ENCODE measurements around the gene FAM118B. TPM values are rescaled to one million over a fixed set of nuclear protein-coding genes. Genes with fewer than 3 reads are reported as not detected.

The FAM118B gene
- total and polyA plus RNA-seq, 8 donors, result 2.5 to 9.0 (median 3.7) TPM

GRCh38 chr11:126169291-126169690 is 42.3 kb upstream of the FAM118B start:
- DNase-seq (no peak), FAIRE-seq (no peak), ATAC-seq (no peak)
- Histone ChIP-seq H3K36me3 (no peaks in the 10 kb centered on the region), H3K9me3 (no peaks in the 10 kb centered on the region), H3K27ac (no peak overlapping the region), H3K27me3 (no peaks in the 10 kb centered on the region), H3K4me1 (no peaks in the 10 kb centered on the region), H3K4me3 (no peak overlapping the region)
- WGBS, 2 donors, result 85 to 88% methylated on average over 3 of the region's 3 CpGs
- intact Hi-C loops (cut with DNase I), result no loop called here
- TF ChIP-seq CTCF (IDR thresholded peaks at IDR 0.05), result no peak

- TF ChIP-seq CTCF (IDR thresholded peaks at IDR 0.05), result no peak
- Histone ChIP-seq H3K4me3 (no peak overlapping the region), H3K27me3 (no peaks in the 10 kb centered on the region), H3K36me3 (no peaks in the 10 kb centered on the region), H3K9me3 (no peaks in the 10 kb centered on the region), H3K27ac (no peak overlapping the region), H3K4me1 (no peaks in the 10 kb centered on the region)
- ATAC-seq (peak in 1 of 4 donors; percentile 38), DNase-seq (peak in 1 of 6 donors; percentile 25), FAIRE-seq (no peak)
- intact Hi-C loops (cut with DNase I), result no loop called here
- WGBS, 2 donors, result 59 to 66% methylated on average over 8 of the region's 8 CpGs
These were observed 39.0 kb upstream of the FAM118B start for GRCh38 chr11:126172596-126173038.

- Histone ChIP-seq H3K9me3 (no peaks in the 10 kb centered on the region), H3K27me3 (no peaks in the 10 kb centered on the region), H3K4me3 (no peak overlapping the region), H3K36me3 (no peaks in the 10 kb centered on the region), H3K4me1 (no peaks in the 10 kb centered on the region), H3K27ac (no peak overlapping the region)
- FAIRE-seq (no peak), ATAC-seq (no peak), DNase-seq (peak in 1 of 6 donors; percentile 25)
- intact Hi-C loops (cut with DNase I), result no loop called here
- no peak for TF ChIP-seq CTCF (IDR thresholded peaks at IDR 0.05)
- WGBS, 2 donors, result 83 to 87% methylated on average over 9 of the region's 9 CpGs
These were observed 38.3 kb upstream of the FAM118B start for GRCh38 chr11:126173257-126173656.

- H3K36me3 ChIP-seq, result no peaks in the 10 kb centered on the region
- FAIRE-seq (no peak), ATAC-seq (no peak), DNase-seq (peak in 1 of 6 donors; percentile 31)
- no peak overlapping the region for H3K27ac ChIP-seq
- no peaks in the 10 kb centered on the region for H3K9me3 ChIP-seq
- TF ChIP-seq CTCF (IDR thresholded peaks at IDR 0.05), result no peak
- H3K4me1 ChIP-seq, result no peaks in the 10 kb centered on the region
- WGBS, 2 donors, result 81 to 97% methylated on average over 7 of the region's 7 CpGs
- no peaks in the 10 kb centered on the region for H3K27me3 ChIP-seq
- no peak overlapping the region for H3K4me3 ChIP-seq
- intact Hi-C loops (cut with DNase I), result no loop called here
These were observed 36.8 kb upstream of the FAM118B start for GRCh38 chr11:126174816-126175215.

- H3K4me3 ChIP-seq, result no peak overlapping the region
- DNase-seq, result peak in 1 of 6 donors; percentile 35
- no peak for FAIRE-seq
These were observed 36.2 kb upstream of the FAM118B start for GRCh38 chr11:126175393-126175792.

More at GRCh38 chr11:126175393-126175792, 36.2 kb upstream of the FAM118B start:
- H3K27ac ChIP-seq, result no peak overlapping the region
- H3K9me3 ChIP-seq, result no peaks in the 10 kb centered on the region
- H3K4me1 ChIP-seq, result no peaks in the 10 kb centered on the region
- no peaks in the 10 kb centered on the region for H3K27me3 ChIP-seq
- no peak for ATAC-seq
- intact Hi-C loops (cut with DNase I), result no loop called here
- TF ChIP-seq CTCF (IDR thresholded peaks at IDR 0.05), result no peak
- WGBS, 2 donors, result 62 to 68% methylated on average over 15 of the region's 15 CpGs
- H3K36me3 ChIP-seq, result no peaks in the 10 kb centered on the region
